GM12864 (cell line): ENCODE results near the gene HTT.
"Not testable (repeated sequence)": the region's sequence is repeated elsewhere in the genome, so short reads cannot be mapped to it uniquely, and the experiment has no call there.

ENCODE experiments used
- DNase-seq: peaks from one replicate; pipeline ENCODE4 v3.0.0-alpha.2; 2011; ENCODE audit warnings: low read depth
- H3K4me3 ChIP-seq: 2 replicates; pipeline ENCODE4 v1.5.1; 2011; ENCODE audit warnings: mild to moderate bottlenecking, low read depth, low read length, control low read depth
- TF ChIP-seq, protein P1 (sequence below): IDR thresholded peaks from 2 replicates; pipeline ENCODE4 v1.5.1; 2011; ENCODE audit warnings: low read depth, mild to moderate bottlenecking, moderate library complexity, low read length, control low read depth, inconsistent platforms; ENCODE audit errors: missing control alignments

HTT gene

DNA sequence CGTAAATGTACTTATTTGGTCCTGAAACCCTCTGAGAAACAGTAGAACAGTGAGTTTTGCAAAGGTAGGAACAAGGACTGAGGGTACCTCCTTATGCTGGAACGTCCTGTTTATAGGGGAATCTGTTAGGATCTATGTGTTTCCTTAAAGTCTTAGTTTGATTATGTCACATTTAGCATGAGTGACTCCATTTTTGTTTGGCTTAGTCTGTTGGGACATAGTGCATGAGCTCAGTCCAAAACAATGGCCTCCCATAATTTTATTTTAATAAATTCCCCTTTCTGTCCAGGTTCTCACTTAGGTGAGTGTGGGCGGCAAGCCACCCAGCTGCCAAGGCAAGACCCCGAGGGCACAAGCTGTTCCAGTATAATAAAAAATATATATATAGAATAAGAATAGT lies 27.9 kb upstream of the HTT start:
- no peak for DNase-seq
- no peak overlapping the region for H3K4me3 ChIP-seq
- TF ChIP-seq, protein P1, sequence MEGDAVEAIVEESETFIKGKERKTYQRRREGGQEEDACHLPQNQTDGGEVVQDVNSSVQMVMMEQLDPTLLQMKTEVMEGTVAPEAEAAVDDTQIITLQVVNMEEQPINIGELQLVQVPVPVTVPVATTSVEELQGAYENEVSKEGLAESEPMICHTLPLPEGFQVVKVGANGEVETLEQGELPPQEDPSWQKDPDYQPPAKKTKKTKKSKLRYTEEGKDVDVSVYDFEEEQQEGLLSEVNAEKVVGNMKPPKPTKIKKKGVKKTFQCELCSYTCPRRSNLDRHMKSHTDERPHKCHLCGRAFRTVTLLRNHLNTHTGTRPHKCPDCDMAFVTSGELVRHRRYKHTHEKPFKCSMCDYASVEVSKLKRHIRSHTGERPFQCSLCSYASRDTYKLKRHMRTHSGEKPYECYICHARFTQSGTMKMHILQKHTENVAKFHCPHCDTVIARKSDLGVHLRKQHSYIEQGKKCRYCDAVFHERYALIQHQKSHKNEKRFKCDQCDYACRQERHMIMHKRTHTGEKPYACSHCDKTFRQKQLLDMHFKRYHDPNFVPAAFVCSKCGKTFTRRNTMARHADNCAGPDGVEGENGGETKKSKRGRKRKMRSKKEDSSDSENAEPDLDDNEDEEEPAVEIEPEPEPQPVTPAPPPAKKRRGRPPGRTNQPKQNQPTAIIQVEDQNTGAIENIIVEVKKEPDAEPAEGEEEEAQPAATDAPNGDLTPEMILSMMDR, result no peak

DNA sequence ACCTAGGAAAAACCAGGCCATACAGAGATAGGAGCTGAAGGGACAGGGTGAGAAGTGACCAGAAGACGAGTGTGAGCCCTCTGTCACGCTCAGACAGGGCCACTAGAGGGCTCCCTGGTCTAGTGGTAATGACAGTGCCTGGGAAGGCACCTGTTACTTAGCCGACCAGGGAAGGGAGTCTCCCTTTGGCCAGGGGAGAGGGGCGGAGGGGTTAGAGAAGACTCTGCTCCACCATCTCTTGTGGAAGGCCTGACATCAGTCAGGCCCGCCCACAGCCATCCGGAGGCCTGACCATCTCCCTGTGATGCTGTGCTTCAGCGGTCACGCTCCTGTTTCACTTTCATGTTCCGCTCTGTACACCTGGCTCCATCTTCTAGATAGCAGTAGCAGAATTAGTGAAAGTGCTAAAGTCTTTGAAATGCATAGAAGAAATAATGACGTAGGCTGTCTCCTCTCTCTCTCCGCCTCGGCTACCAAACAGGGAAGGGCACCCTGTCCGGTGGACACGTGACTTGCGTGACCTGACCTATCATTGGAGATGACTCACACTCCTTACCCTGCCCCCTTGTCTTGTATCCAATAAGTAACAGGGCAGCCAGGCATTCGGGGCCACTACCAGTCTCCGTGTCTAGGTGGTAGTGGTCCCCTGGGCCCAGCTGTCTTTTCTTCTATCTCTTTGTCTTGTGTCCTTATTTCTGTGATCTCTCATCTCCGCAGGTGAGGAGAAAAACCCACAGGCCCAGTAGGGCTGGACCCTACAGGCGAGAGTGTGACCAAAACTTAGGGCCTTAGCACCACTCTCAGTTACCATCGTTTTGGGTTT lies 26.8 kb upstream of the HTT start:
- H3K4me3 ChIP-seq, result no peak overlapping the region
- TF ChIP-seq, protein P1, result peak; percentile 76
- peak; percentile 95 for DNase-seq

DNA sequence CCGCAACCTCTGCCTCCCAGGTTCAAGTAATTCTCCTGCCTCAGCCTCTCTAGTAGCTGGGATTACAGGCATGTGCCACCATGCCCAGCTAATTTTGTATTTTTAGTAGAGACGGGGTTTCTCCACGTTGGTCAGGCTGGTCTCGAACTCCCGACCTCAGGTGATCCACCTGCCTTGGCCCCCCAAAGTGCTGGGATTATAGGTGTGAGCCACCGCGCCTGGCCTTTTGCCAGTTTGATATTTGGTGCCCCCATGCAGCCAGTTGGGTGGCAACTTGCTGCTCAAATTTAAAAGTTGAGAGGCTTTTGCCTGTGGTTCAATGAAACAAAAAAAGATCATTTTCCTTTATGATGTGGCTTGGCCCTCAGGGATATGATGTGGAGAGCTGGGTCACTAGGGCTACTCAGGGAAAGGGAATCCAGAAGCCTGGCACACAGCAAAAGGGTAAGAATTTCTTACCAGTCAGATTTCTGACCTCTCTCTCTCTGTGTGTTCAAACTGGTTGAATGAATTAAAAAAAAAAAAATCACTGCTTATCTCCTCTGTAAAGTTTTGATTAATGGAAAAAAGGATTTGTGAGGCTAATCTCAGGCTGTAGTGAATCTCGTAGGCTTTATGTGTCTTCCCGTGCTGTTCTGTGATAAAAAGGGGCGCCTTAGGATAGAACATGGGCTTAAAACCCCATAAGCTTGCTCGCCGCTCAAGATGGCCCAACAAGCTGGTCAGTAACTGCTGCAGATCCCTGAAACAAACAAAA lies 23.2 kb upstream of the HTT start:
- H3K4me3 ChIP-seq, DNase-seq: not testable (repeated sequence)

DNA sequence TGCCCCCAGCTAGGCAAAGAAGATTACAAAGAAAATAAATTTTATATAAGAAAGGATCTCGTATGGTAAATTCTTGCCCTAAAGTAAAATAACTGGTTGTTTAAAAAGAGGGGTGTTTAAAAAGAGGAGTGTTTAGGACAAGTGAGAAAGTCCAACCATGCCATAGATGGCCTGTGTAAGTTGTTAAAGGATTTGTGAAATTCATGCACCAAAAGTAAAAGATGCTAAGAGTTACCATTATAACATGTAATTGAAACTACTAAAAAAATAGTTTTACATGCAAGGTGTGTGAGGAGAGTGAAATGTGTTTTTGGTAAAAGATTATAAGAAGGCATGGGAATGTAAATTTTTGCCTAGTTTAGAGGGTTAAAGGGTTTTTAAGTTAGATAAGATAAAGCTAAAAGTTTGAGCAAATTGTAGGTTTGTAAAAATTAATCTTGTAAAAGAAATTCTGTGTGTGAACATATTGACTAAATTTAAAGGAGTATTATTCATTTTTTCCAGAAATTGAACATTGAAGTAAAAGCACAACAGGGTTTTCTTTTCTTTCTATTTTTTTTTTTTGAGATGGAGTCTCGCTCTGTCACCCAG lies 20.2 kb upstream of the HTT start:
- DNase-seq, result no peak
- TF ChIP-seq, protein P1, result no peak
- no peak overlapping the region for H3K4me3 ChIP-seq

DNA sequence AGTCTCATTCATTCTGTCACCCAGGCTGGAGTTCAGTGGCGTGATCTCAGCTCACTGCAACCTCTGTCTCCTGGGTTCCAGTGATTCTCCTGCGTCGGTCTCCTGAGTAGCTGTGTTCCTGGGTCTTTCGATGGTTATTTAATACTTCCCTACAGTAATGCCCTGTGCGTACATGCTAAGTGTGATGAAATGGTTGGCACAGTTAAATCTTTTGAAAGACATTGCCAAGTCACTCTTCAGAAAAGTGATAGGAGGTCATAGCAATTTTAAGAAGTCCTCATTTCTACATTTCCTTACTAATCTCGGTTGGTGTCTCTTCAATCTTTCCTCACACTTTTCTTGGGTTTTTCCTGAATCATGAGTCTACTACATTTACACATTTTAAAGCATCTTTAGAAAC lies 14.5 kb upstream of the HTT start:
- H3K4me3 ChIP-seq, result no peak overlapping the region
- no peak for DNase-seq
- TF ChIP-seq, protein P1, result no peak

DNA sequence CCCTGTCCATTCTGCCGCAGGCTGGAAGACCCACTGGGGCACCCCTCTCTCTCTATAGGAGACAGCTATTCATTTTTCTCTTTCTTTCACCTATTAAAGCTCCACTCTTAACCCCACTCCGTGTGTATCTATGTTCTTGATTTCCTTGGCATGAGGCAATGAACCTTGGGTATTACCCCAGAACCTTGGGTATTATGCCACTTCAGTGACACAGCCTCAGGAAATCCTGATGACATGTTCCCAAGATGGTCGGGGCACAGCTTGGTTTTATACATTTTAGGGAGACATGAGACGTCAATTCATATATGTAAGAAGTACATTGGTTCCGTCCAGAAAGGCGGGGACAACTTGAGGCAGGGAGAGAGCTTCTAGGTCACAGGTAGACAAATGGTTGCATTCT lies 13.5 kb upstream of the HTT start:
- no peak overlapping the region for H3K4me3 ChIP-seq
- TF ChIP-seq, protein P1, result no peak
- no peak for DNase-seq

DNA sequence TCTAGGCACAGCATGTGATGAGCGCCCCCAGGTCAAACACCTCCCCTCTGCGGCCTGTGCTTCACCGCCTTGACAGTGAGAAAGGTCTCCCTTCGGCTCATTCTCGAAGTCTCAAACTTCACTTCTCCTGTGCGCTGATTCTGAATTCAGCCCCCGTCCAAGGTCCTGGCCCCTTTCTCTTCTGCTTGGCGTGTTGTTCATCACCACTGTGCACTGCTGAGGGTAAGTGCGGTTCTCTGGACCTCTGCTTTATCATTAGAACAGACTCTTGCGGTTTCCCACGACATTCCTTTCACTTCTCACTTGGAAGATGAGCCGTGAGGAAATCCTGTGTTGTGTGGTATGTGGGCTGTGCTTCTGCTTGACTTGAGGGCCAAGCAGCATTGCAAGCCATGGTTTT lies 12.0 kb upstream of the HTT start:
- no peak for DNase-seq
- TF ChIP-seq, protein P1, result no peak
- no peak overlapping the region for H3K4me3 ChIP-seq
